HG03342 (cell line): ENCODE measurements around the gene SLC39A6.
"Not testable (repeated sequence)": the region's sequence is repeated elsewhere in the genome, so short reads cannot be mapped to it uniquely, and the experiment has no call there.

Experiments
- ATAC-seq: cut with Tn5 transposase; IDR thresholded peaks from one replicate; pipeline ENCODE4 v1.9.1; 2021; ENCODE audit warnings: mild to moderate bottlenecking, moderate library complexity; ENCODE audit not compliant: unreplicated experiment

The SLC39A6 gene

GRCh38 chr18:36101943-36102342 lies 27.2 kb downstream of the SLC39A6 start:
- ATAC-seq = no peak

- no peak for ATAC-seq
These were observed 29.8 kb downstream of the SLC39A6 start for GRCh38 chr18:36099311-36099710.

GRCh38 chr18:36096955-36097354 lies 32.2 kb downstream of the SLC39A6 start:
- no peak for ATAC-seq

- no peak for ATAC-seq
These were observed 33.1 kb downstream of the SLC39A6 start for GRCh38 chr18:36095936-36096519.

GRCh38 chr18:36094431-36094830 lies 34.7 kb downstream of the SLC39A6 start:
- no peak for ATAC-seq

- ATAC-seq = not testable (repeated sequence)
These were observed 37.0 kb downstream of the SLC39A6 start for GRCh38 chr18:36092116-36092515.

GRCh38 chr18:36089001-36089400 lies 40.1 kb downstream of the SLC39A6 start:
- no peak for ATAC-seq

GRCh38 chr18:36088256-36088655 lies 40.9 kb downstream of the SLC39A6 start:
- ATAC-seq = no peak

GRCh38 chr18:36086186-36086585 lies 43.0 kb downstream of the SLC39A6 start:
- no peak for ATAC-seq

- ATAC-seq = no peak
These were observed 43.9 kb downstream of the SLC39A6 start for GRCh38 chr18:36085195-36085594.

GRCh38 chr18:36083729-36084128 lies 45.4 kb downstream of the SLC39A6 start:
- no peak for ATAC-seq

GRCh38 chr18:36081118-36081517 lies 48.0 kb downstream of the SLC39A6 start:
- ATAC-seq = not testable (repeated sequence)

GRCh38 chr18:36078751-36079529 lies 50.2 kb downstream of the SLC39A6 start:
- ATAC-seq = no peak

- ATAC-seq = not testable (repeated sequence)
These were observed 51.4 kb downstream of the SLC39A6 start for GRCh38 chr18:36077764-36078163.

GRCh38 chr18:36075862-36076587 lies 53.1 kb downstream of the SLC39A6 start:
- no peak for ATAC-seq

- no peak for ATAC-seq
These were observed 54.7 kb downstream of the SLC39A6 start for GRCh38 chr18:36074435-36074834.

GRCh38 chr18:36073676-36074075 lies 55.5 kb downstream of the SLC39A6 start:
- ATAC-seq = no peak

GRCh38 chr18:36072406-36072805 lies 56.7 kb downstream of the SLC39A6 start:
- ATAC-seq = not testable (repeated sequence)

- peak; percentile 92 for ATAC-seq
These were observed 61.8 kb downstream of the SLC39A6 start, which contains the start of gene RPRD1A for GRCh38 chr18:36067055-36067957. Gene RPRD1A (minus strand): TSS chr18:36067559. CDS start chr18:36067404, 155 bp downstream.

- ATAC-seq = peak; percentile 7
These were observed 62.5 kb downstream of the SLC39A6 start for GRCh38 chr18:36066686-36067054.

GRCh38 chr18:36066001-36066400 lies 63.1 kb downstream of the SLC39A6 start:
- ATAC-seq = no peak
